ENCODE results near the gene CCDC92.

GRCh38 chr12:123962513-123962912, 10.1 kb downstream of the CCDC92 start:
- no peak for TF ChIP-seq CTCF (IDR thresholded peaks at IDR 0.05; ENCODE audit: insufficient read depth, low read length, poor library complexity, severe bottlenecking)
- no peak for TF ChIP-seq EZH2phosphoT487 (conservative IDR thresholded peaks at IDR 0.05; ENCODE audit: low read length)
